NB4 (cell line): Measurements from ENCODE around the gene HLF.

Experiments
- DNase-seq: peaks from one replicate; pipeline ENCODE4 v3.0.0; 2010; ENCODE audit warnings: low read depth
- H3K4me3 ChIP-seq: one replicate; pipeline ENCODE4 v1.5.1; 2011; ENCODE audit warnings: mild to moderate bottlenecking, low read depth, low read length, moderate library complexity
- CTCF ChIP-seq: IDR thresholded peaks from one replicate; pipeline ENCODE4 v1.5.1; 2012; ENCODE audit warnings: low read depth, low read length
- MAX ChIP-seq: IDR thresholded peaks from 2 replicates; pipeline ENCODE4 v1.6.1; 2011; ENCODE audit warnings: low read depth, low read length
- MYC ChIP-seq: IDR thresholded peaks from 2 replicates; pipeline ENCODE4 v1.6.1; 2011; ENCODE audit warnings: low read depth, low read length
- POLR2A ChIP-seq: IDR thresholded peaks from 2 replicates; pipeline ENCODE4 v1.6.1; 2011; ENCODE audit warnings: mild to moderate bottlenecking; ENCODE audit not compliant: insufficient read length; ENCODE audit errors: extremely low read depth

HLF gene

DNA sequence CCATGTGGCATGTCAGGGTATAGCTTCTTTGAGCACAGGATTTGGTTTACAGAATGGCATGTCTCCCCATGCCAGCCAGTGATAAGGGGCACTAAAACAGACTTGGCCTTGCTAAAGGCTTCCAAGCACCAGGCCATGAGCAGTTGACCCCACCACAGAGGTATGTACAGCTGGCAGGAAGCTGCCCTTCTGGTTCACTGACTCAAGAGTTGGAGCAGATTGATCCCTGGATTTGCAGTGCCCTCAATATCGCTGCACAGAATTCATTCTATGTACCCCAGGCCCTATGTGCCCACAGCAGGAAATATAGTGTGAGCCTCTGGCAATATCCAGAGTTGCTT lies 24.3 kb downstream of the HLF start:
- TF ChIP-seq POLR2A, result no peak
- no peak for TF ChIP-seq MYC
- no peak for TF ChIP-seq MAX
- no peak for TF ChIP-seq CTCF
- DNase-seq, result no peak
- no peak overlapping the region for H3K4me3 ChIP-seq

DNA sequence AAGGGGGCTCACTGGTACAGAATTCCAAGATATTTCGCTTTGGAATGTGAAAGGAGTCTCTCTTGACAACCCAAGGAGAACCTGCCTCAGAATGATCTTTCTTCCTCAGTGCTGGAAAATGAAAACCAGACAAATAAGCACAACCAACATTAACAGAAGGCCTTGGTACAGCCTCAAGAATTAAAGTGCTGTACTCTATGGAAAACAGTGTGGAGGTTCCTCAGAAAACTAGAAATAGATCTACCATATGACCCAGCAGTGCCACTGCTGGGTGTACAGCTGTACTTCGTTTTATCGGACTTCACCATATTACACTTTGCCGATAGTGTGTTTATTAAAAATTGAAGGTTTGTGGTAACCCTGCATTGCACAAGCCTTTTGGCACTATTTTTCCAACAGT lies 25.2 kb downstream of the HLF start:
- no peak for DNase-seq
- TF ChIP-seq POLR2A, result no peak
- no peak for TF ChIP-seq MAX
- TF ChIP-seq MYC, result no peak
- TF ChIP-seq CTCF, result no peak
- no peak overlapping the region for H3K4me3 ChIP-seq

DNA sequence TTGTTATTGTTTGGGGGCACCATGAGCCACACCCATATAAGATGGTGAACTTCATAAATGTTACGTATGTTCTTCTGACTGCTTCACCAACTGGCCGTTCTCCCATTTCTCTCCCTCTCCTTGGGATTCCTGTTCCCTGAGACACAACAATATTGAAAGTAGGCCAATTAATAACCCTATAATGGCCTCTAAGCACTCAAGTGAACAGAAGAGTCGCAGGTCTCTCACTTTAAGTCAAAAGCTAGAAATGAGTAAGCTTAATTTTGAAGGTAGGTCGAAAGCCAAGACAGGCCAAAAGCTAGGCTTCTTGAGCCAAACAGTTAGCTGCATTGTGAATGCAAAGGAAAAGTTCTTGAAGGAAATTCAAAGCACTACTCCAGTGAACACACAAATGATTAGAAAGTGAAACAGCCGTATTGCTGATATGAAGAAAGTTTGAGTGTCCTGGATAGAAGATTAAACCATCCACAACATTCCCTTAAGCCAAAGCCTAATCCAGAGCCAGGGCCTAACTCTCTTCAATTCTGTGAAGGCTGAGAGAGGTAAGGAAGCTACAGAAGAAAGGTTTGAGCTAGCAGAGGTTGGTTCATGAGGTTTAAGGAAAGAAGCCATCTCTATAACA lies 25.8 kb downstream of the HLF start:
- no peak for TF ChIP-seq POLR2A
- no peak for TF ChIP-seq CTCF
- TF ChIP-seq MAX, result no peak
- no peak for TF ChIP-seq MYC
- no peak for DNase-seq
- no peak overlapping the region for H3K4me3 ChIP-seq

- TF ChIP-seq MAX (no peak), POLR2A (no peak), CTCF (no peak), MYC (no peak)
- DNase-seq, result no peak
- H3K4me3 ChIP-seq, result no peak overlapping the region
Observed at GRCh38 chr17:55291114-55291507, 26.4 kb downstream of the HLF start.

DNA sequence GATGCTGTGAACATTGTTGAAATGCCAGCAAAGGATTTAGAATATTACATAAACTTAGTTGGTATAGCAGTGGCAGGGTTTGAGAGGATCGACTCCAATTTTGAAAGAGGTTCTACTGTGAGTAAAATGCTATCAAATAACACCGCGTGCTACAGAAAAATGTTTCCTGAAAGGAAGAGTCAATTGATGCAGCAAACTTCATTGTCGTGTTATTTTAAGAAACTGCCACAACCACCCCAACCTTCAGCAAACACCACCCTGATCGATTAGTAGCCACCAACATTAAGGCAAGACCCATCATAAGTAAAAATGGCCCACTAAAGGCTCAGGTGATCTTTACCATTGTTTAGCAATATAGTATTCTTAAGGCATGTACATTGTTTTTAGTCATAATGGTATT lies 27.3 kb downstream of the HLF start:
- no peak for TF ChIP-seq POLR2A
- no peak for TF ChIP-seq CTCF
- TF ChIP-seq MAX, result no peak
- TF ChIP-seq MYC, result no peak
- no peak overlapping the region for H3K4me3 ChIP-seq
- no peak for DNase-seq
